H1 (cell line): ENCODE data around the gene RHBDF2. TPM values are rescaled to one million over a fixed set of nuclear protein-coding genes. Genes with fewer than 3 reads are reported as not detected.

Experiments
- CTCF ChIA-PET: fragments of 300-600 bp; sonication (Branson Sonifier 250); formaldehyde crosslinking; loops from one replicate; lab custom pipeline; 2021; ENCODE audit not compliant: partially characterized antibody; lab: Charles Lee
- POLR2A ChIA-PET: fragments of 300-600 bp; sonication (Branson Sonifier 250); formaldehyde crosslinking; loops from one replicate; lab custom pipeline; 2021; ENCODE audit warnings: inconsistent platforms; ENCODE audit not compliant: partially characterized antibody; lab: Charles Lee
- DNase-seq, 2 experiments: peaks; one replicate each; pipeline versions ENCODE4 v3.0.0 to v3.0.0-alpha.2; 2010 to 2022; ENCODE audit warnings: low spot score in 2 of 2, low read depth in 1 of 2, mixed read lengths in 1 of 2
- FAIRE-seq: peaks from 2 replicates; lab custom pipeline; 2011; peaks lifted over from hg19 to GRCh38; lab: Jason Lieb, UNC
- H2AFZ ChIP-seq: 2 replicates; pipeline ENCODE4 v1.8.1; 2012; ENCODE audit warnings: low read length, inconsistent platforms
- H2AK5ac ChIP-seq: 2 replicates; pipeline ENCODE4 v1.6.1; 2013; ENCODE audit warnings: low read depth, low read length
- H2BK120ac ChIP-seq: replicated peaks from 2 replicates; pipeline ENCODE3; 2013; ENCODE audit warnings: low read depth, low read length, inconsistent platforms
- H2BK12ac ChIP-seq: 2 replicates; pipeline ENCODE4 v1.6.1; 2013; ENCODE audit warnings: low read depth, low read length
- H2BK15ac ChIP-seq: 2 replicates; pipeline ENCODE4 v1.6.1; 2013; ENCODE audit warnings: low read length
- H2BK20ac ChIP-seq: 2 replicates; pipeline ENCODE4 v1.6.1; 2013; ENCODE audit warnings: low read length
- H2BK5ac ChIP-seq: 2 replicates; pipeline ENCODE4 v1.6.1; 2013; ENCODE audit warnings: low read depth, low read length
- H3K14ac ChIP-seq: 2 replicates; pipeline ENCODE4 v1.6.1; 2013; ENCODE audit warnings: inconsistent platforms; ENCODE audit not compliant: insufficient read length
- H3K18ac ChIP-seq: 2 replicates; pipeline ENCODE4 v1.6.1; 2013; ENCODE audit warnings: low read length; ENCODE audit errors: extremely low read depth
- H3K23ac ChIP-seq: 2 replicates; pipeline ENCODE4 v1.6.1; 2013; ENCODE audit warnings: inconsistent platforms; ENCODE audit not compliant: insufficient read length
- H3K23me2 ChIP-seq: 2 replicates; pipeline ENCODE4 v1.6.1; 2013; ENCODE audit warnings: low read depth, low read length
- H3K27ac ChIP-seq: 2 replicates; pipeline ENCODE4 v1.6.1; 2011; ENCODE audit warnings: low read depth, low read length, inconsistent platforms
- H3K27me3 ChIP-seq, 4 experiments: replicated peaks in 1 of 4; 1 replicate in 1 of 4; 2 replicates in 3 of 4; pipeline versions ENCODE4 v1.6.1 to v1.8.1; 2011 to 2013; ENCODE audit warnings: low read length in 3 of 4, mild to moderate bottlenecking in 3 of 4, inconsistent platforms in 2 of 4, mixed read lengths in 2 of 4, moderate library complexity in 1 of 4; ENCODE audit not compliant: control insufficient read depth in 3 of 4, insufficient read depth in 3 of 4; ENCODE audit errors: extremely low read depth in 1 of 4
- H3K36me3 ChIP-seq, 4 experiments: 2 replicates each; pipeline versions ENCODE4 v1.6.1 to v1.8.1; 2011 to 2013; ENCODE audit warnings: mild to moderate bottlenecking in 4 of 4, low read length in 3 of 4, moderate library complexity in 2 of 4, control low read depth in 1 of 4, inconsistent platforms in 1 of 4; ENCODE audit not compliant: insufficient read depth in 4 of 4, control insufficient read depth in 2 of 4
- H3K4ac ChIP-seq: replicated peaks from 2 replicates; pipeline ENCODE3; 2013; ENCODE audit warnings: low read length, low read depth, mixed read lengths, inconsistent platforms; ENCODE audit not compliant: insufficient read length
- H3K4me1 ChIP-seq, 4 experiments: replicated peaks in 1 of 4; 1 replicate in 1 of 4; 2 replicates in 3 of 4; pipeline versions ENCODE4 v1.6.1 to v1.8.1; 2011 to 2013; ENCODE audit warnings: low read length in 3 of 4, inconsistent platforms in 2 of 4, mixed read lengths in 1 of 4; ENCODE audit not compliant: insufficient read depth in 4 of 4, control insufficient read depth in 3 of 4
- H3K4me2 ChIP-seq, 2 experiments: 2 replicates each; pipeline versions ENCODE4 v1.6.1 to v1.8.1; 2011 to 2013; ENCODE audit warnings: low read depth in 2 of 2, low read length in 2 of 2, control low read depth in 1 of 2, inconsistent platforms in 1 of 2, mild to moderate bottlenecking in 1 of 2; ENCODE audit not compliant: insufficient read depth in 1 of 2
- H3K4me3 ChIP-seq, 4 experiments: fragments of 200-600, 300-600 bp in 1 of 4; sonication (generic), shearing (Covaris generic), sonication (Bioruptor Twin) in 1 of 4; 2 replicates each; pipeline versions ENCODE4 v1.5.1 to v1.8.1; 2011 to 2016; ENCODE audit warnings: low read length in 4 of 4, low read depth in 3 of 4, control low read depth in 2 of 4, inconsistent platforms in 2 of 4, mild to moderate bottlenecking in 2 of 4, mixed read lengths in 1 of 4, moderate library complexity in 1 of 4; ENCODE audit not compliant: insufficient read depth in 2 of 4; ENCODE audit errors: extremely low read depth in 1 of 4
- H3K56ac ChIP-seq: replicated peaks from 2 replicates; pipeline ENCODE3; 2013; ENCODE audit warnings: low read depth, mild to moderate bottlenecking, mixed read lengths, low read length, inconsistent platforms; ENCODE audit not compliant: insufficient read length
- H3K79me1 ChIP-seq: 2 replicates; pipeline ENCODE4 v1.6.1; 2013; ENCODE audit warnings: low read depth, low read length, control low read depth
- H3K79me2 ChIP-seq, 2 experiments: 2 replicates each; pipeline versions ENCODE4 v1.6.1 to v1.8.1; 2012 to 2013; ENCODE audit warnings: low read length in 2 of 2, mild to moderate bottlenecking in 2 of 2, inconsistent platforms in 1 of 2; ENCODE audit not compliant: insufficient read depth in 2 of 2, control insufficient read depth in 1 of 2
- H3K9ac ChIP-seq, 4 experiments: replicated peaks in 1 of 4; 1 replicate in 1 of 4; 2 replicates in 3 of 4; pipeline versions ENCODE4 v1.6.1 to v1.8.1; 2011 to 2013; ENCODE audit warnings: low read depth in 3 of 4, low read length in 3 of 4, control low read depth in 2 of 4, mild to moderate bottlenecking in 2 of 4, moderate library complexity in 2 of 4, inconsistent platforms in 1 of 4; ENCODE audit errors: extremely low read depth in 1 of 4
- H3K9me3 ChIP-seq, 2 experiments: 2 replicates each; pipeline versions ENCODE4 v1.6.1 to v1.8.1; 2012 to 2013; ENCODE audit warnings: mild to moderate bottlenecking in 2 of 2, moderate library complexity in 2 of 2, control low read depth in 1 of 2, inconsistent platforms in 1 of 2, low read depth in 1 of 2, low read length in 1 of 2, mixed read lengths in 1 of 2; ENCODE audit not compliant: insufficient read depth in 2 of 2
- H4K20me1 ChIP-seq, 2 experiments: replicated peaks in 1 of 2; 2 replicates each; pipeline versions ENCODE3 to v1.8.1; 2011 to 2013; ENCODE audit warnings: inconsistent platforms in 2 of 2, low read length in 2 of 2, mild to moderate bottlenecking in 1 of 2; ENCODE audit not compliant: insufficient read depth in 2 of 2, control insufficient read depth in 1 of 2
- H4K5ac ChIP-seq: 2 replicates; pipeline ENCODE4 v1.6.1; 2013; ENCODE audit warnings: low read length, low read depth, mixed read lengths, inconsistent platforms; ENCODE audit not compliant: insufficient read length
- H4K8ac ChIP-seq: 2 replicates; pipeline ENCODE4 v1.8.0; 2013; ENCODE audit warnings: mild to moderate bottlenecking, moderate library complexity, low read length, inconsistent platforms; ENCODE audit not compliant: insufficient read depth; ENCODE audit errors: extremely low read depth
- H4K91ac ChIP-seq: replicated peaks from 2 replicates; pipeline ENCODE3; 2013; ENCODE audit warnings: low read length, mixed read lengths, inconsistent platforms; ENCODE audit not compliant: insufficient read length
- ASH2L ChIP-seq: fragments of 200-600, 300-600 bp; sonication (generic); IDR thresholded peaks from one replicate; pipeline ENCODE4 v1.7.1; 2017; ENCODE audit warnings: low read length
- BCL11A ChIP-seq, 2 experiments: IDR thresholded peaks; one replicate each; pipeline ENCODE4 v1.6.1; 2011; ENCODE audit warnings: low read depth in 2 of 2, low read length in 2 of 2, mild to moderate bottlenecking in 2 of 2
- E2F6 ChIP-seq: IDR thresholded peaks from 2 replicates; pipeline ENCODE4 v1.6.1; 2012; ENCODE audit warnings: inconsistent platforms
- EGR1 ChIP-seq: IDR thresholded peaks from 2 replicates; pipeline ENCODE4 v1.6.1; 2011; ENCODE audit warnings: low read depth, low read length, borderline replicate concordance
- PHF8 ChIP-seq: fragments of 200-600 bp; sonication (generic); conservative IDR thresholded peaks from 2 replicates; pipeline ENCODE4 v1.7.1; 2012; ENCODE audit warnings: low read depth, mild to moderate bottlenecking, inconsistent platforms, low read length, moderate library complexity
- POLR2AphosphoS5 ChIP-seq: IDR thresholded peaks from 2 replicates; pipeline ENCODE4 v1.6.1; 2011; ENCODE audit warnings: low read depth, low read length
- RAD21 ChIP-seq, 2 experiments: IDR thresholded peaks in 1 of 2; conservative IDR thresholded peaks in 1 of 2; 2 replicates each; pipeline ENCODE4 v1.6.1; 2011; ENCODE audit warnings: low read depth in 2 of 2, low read length in 2 of 2, improper control_type of control experiment in 1 of 2, inconsistent platforms in 1 of 2, mild to moderate bottlenecking in 1 of 2, moderate library complexity in 1 of 2
- SIN3A ChIP-seq, 2 experiments: IDR thresholded peaks in 1 of 2; conservative IDR thresholded peaks in 1 of 2; 2 replicates each; pipeline ENCODE4 v1.6.1; 2011 to 2012; ENCODE audit warnings: low read length in 2 of 2, improper control_type of control experiment in 1 of 2, low read depth in 1 of 2, mild to moderate bottlenecking in 1 of 2
- SUZ12 ChIP-seq: fragments of 200-600 bp; sonication (generic); IDR thresholded peaks from 2 replicates; pipeline ENCODE4 v1.6.1; 2012; ENCODE audit warnings: mild to moderate bottlenecking, inconsistent platforms, low read length, moderate library complexity, mixed read lengths
- TAF7 ChIP-seq: optimal IDR thresholded peaks from 2 replicates; pipeline ENCODE3; 2011; ENCODE audit warnings: low read depth, mild to moderate bottlenecking, inconsistent platforms, low read length, moderate library complexity, borderline replicate concordance
- WGBS, 2 experiments: shearing (Covaris generic) in 1 of 2; methylation state at CpG; one replicate each; pipeline versions ENCODE4 v1.1.6 to v1.1.7; 2013 to 2015; ENCODE audit warnings: low lambda C conversion rate in 2 of 2, mixed read lengths in 2 of 2, inconsistent platforms in 1 of 2, low coverage in 1 of 2, missing lambda C conversion rate in 1 of 2; ENCODE audit not compliant: insufficient replicate concordance in 2 of 2, insufficient coverage in 1 of 2, insufficient read length in 1 of 2; ENCODE audit errors: extremely low coverage in 1 of 2, missing lambda C conversion rate in 1 of 2; 5-methylcytosine and 5-hydroxymethylcytosine counted together
- polyA plus RNA-seq, 7 experiments: library from polyadenylated mRNA; depleted of rRNA in 3 of 7; stranded (reverse) in 5 of 7; unstranded in 2 of 7; fragments of >200 nt in 5 of 7; fragments of 200-250 nt in 2 of 7; gene quantifications; 1 replicate in 5 of 7; 2 replicates in 1 of 7; 4 replicates in 1 of 7; pipeline versions ENCODE4 v1.2.1 to v1.2.3, GENCODE V29; 2011 to 2013; ENCODE audit warnings: missing spikeins in 2 of 7, mixed read lengths in 2 of 7
- total RNA-seq: library from RNA; stranded (reverse); fragmentation: NEBNext Ultra II Directional; extraction: Animal tissue kit (Norgen Biotek cat#: 25700); gene quantifications from 2 replicates; pipeline ENCODE4 v1.2.1, GENCODE V29; 2021

RHBDF2 gene
- total and polyA plus RNA-seq, 2 of the 8 experiments (the other 6 are each of a cell fraction or from before 2014, with no cell fraction given): 21.2 to 25.9 TPM

GRCh38 chr17:76544546-76545365 lies 43.5 kb upstream of the RHBDF2 start:
- FAIRE-seq (no peak), DNase-seq (no peak)
- H2BK15ac ChIP-seq: 0 out of 2 replicates have a peak overlapping the region, but pooled peaks have one; percentile 48
- peak overlapping the region in 1 of 2 experiments; percentile 19; a peak in 1 of 4 replicates for H3K4me2 ChIP-seq
- H3K56ac ChIP-seq: no peak overlapping the region
- H3K14ac ChIP-seq: no peak overlapping the region
- no peak overlapping the region for H2AFZ ChIP-seq
- 80% methylated on average over 18 of the region's 24 CpGs; no CpG with 5 or more reads in 1 of the 2 experiments for WGBS, 2 experiments
- H3K27ac ChIP-seq: no peak overlapping the region
- H3K9me3 ChIP-seq: no peaks in the 10 kb centered on the region
- POLR2A ChIA-PET: interaction anchor here (0.6 to 3.7 kb wide), 10 partner anchors 8 to 126 kb away, joined by 3 to 27 read pairs (median 4); no protein-coding TSS in a partner anchor
- H3K23ac ChIP-seq: no peak overlapping the region
- H3K23me2 ChIP-seq: peaks cover 10% of the 10 kb centered on the region
- no peak overlapping the region for H4K5ac ChIP-seq
- H4K91ac ChIP-seq: no peak overlapping the region
- no peak overlapping the region for H3K18ac ChIP-seq
- H4K20me1 ChIP-seq: peaks cover 0 to 7% of the 10 kb centered on the region in 2 experiments
- peaks cover 0 to 2% (median 2%) of the 10 kb centered on the region in 4 experiments; a peak in 4 of 7 replicates for H3K27me3 ChIP-seq
- CTCF ChIA-PET: interaction anchor here (0.8 to 15.6 kb wide), 16 partner anchors 8 to 199 kb away, joined by 3 to 260 read pairs (median 12); partner anchors contain the start of genes AANAT and CYGB
- H2BK120ac ChIP-seq: no peak overlapping the region
- no peak overlapping the region for H3K9ac ChIP-seq
- H2BK12ac ChIP-seq: no peak overlapping the region; the same call in 1 of the 2 replicates
- no peak overlapping the region for H2AK5ac ChIP-seq
- no peaks in the 10 kb centered on the region for H3K36me3 ChIP-seq
- H4K8ac ChIP-seq: no peak overlapping the region
- no peak overlapping the region for H3K4ac ChIP-seq
- H2BK5ac ChIP-seq: no peak overlapping the region
- no peaks in the 10 kb centered on the region; a peak in 1 of 4 replicates for H3K79me2 ChIP-seq
- no peak overlapping the region for H2BK20ac ChIP-seq
- no peak overlapping the region for H3K4me3 ChIP-seq
- no peaks in the 10 kb centered on the region for H3K79me1 ChIP-seq
- peaks cover 0 to 35% (median 16%) of the 10 kb centered on the region in 4 experiments; a peak in 6 of 7 replicates for H3K4me1 ChIP-seq
- TF ChIP-seq SIN3A (conservative IDR thresholded peaks at IDR 0.05 in 1 of 2, IDR thresholded peaks at IDR 0.05 in 1 of 2; ENCODE audit: low read depth in 1 of 2, low read length in 2 of 2) (no peak), EGR1 (no peak), BCL11A (IDR thresholded peaks at IDR 0.05; ENCODE audit: low read depth in 2 of 2, low read length in 2 of 2) (no peak), ASH2L (no peak), PHF8 (no peak), E2F6 (no peak), POLR2AphosphoS5 (no peak), RAD21 (IDR thresholded peaks at IDR 0.05 in 1 of 2, conservative IDR thresholded peaks at IDR 0.05 in 1 of 2; ENCODE audit: low read depth in 2 of 2, low read length in 2 of 2) (no peak), SUZ12 (no peak), TAF7 (no peak)
